Colonic mucosa (tissue), 4 donors: ENCODE data around the gene MALAT1. TPM values are rescaled to one million over a fixed set of nuclear protein-coding genes. Genes with fewer than 3 reads are reported as not detected.
A peak's percentile ranks its signal among the peaks of the same experiment; 100 is the strongest.

Experiments used
- DNase-seq: peaks from one replicate; pipeline ENCODE4 v3.0.0-alpha.2; 2020
- H3K27ac ChIP-seq: fragments of 200-600 bp; one replicate; pipeline ENCODE4 v1.8.0; 2021
- H3K27me3 ChIP-seq: fragments of 200-600 bp; one replicate; pipeline ENCODE4 v1.8.0; 2021
- H3K36me3 ChIP-seq: fragments of 200-600 bp; one replicate; pipeline ENCODE4 v1.8.0; 2021
- H3K4me1 ChIP-seq: fragments of 200-600 bp; one replicate; pipeline ENCODE4 v1.8.0; 2021; ENCODE audit warnings: mild to moderate bottlenecking
- H3K4me3 ChIP-seq: fragments of 200-600 bp; one replicate; pipeline ENCODE4 v1.8.0; 2021
- H3K9ac ChIP-seq, 2 donors: one replicate each; pipeline ENCODE4 v1.7.0; 2013; ENCODE audit warnings: control low read depth in 2 of 2, low read depth in 2 of 2, low read length in 2 of 2
- H3K9me3 ChIP-seq: fragments of 200-600 bp; one replicate; pipeline ENCODE4 v1.8.0; 2021
- CTCF ChIP-seq: fragments of 200-600 bp; IDR thresholded peaks from one replicate; pipeline ENCODE4 v1.8.0; 2022; ENCODE audit warnings: antibody characterized with exemption, mild to moderate bottlenecking
- intact Hi-C: fragments of 100-400 bp; cut with DNase I; formaldehyde crosslinking; loops from one replicate; pipeline ENCODE4 v1.14.1; 2022
- total RNA-seq, 2 donors: library from RNA; stranded (reverse); fragmentation: NEBNext Ultra II Directional in 1 of 2; extraction: Animal tissue kit (Norgen Biotek cat#: 25700) in 1 of 2; gene quantifications; one replicate each; pipeline ENCODE4 v1.2.1, GENCODE V29; 2021
- donor health status: healthy.
- donor health status: DM: no; HTN: no; CAD: no.
- donor health status: DM: no; HTN: no; CAD: no.

MALAT1 gene
- total RNA-seq, 2 donors from 2014 or later: 4,716 to 6,071 TPM

GRCh38 chr11:65537620-65538231 is 38.9 kb downstream of the MALAT1 start:
- H3K9me3 ChIP-seq: no peaks in the 10 kb centered on the region
- DNase-seq: no peak
- H3K9ac ChIP-seq: no peak overlapping the region
- peaks cover 8% of the 10 kb centered on the region for H3K4me1 ChIP-seq
- H3K4me3 ChIP-seq: no peak overlapping the region
- intact Hi-C loops: no loop called here
- no peaks in the 10 kb centered on the region for H3K27me3 ChIP-seq
- peaks cover 13% of the 10 kb centered on the region for H3K36me3 ChIP-seq
- TF ChIP-seq CTCF: no peak
- H3K27ac ChIP-seq: no peak overlapping the region

- no peaks in the 10 kb centered on the region for H3K27me3 ChIP-seq
- no peak for TF ChIP-seq CTCF
- no peak overlapping the region for H3K4me3 ChIP-seq
- peaks cover 7% of the 10 kb centered on the region for H3K36me3 ChIP-seq
- no peak for DNase-seq
- H3K9ac ChIP-seq: no peak overlapping the region
- no peaks in the 10 kb centered on the region for H3K9me3 ChIP-seq
- H3K27ac ChIP-seq: no peak overlapping the region
- H3K4me1 ChIP-seq: peaks cover 8% of the 10 kb centered on the region
- intact Hi-C loops: no loop called here
These were observed 39.5 kb downstream of the MALAT1 start for GRCh38 chr11:65538232-65538914.

- peak overlapping the region; percentile 45 for H3K4me3 ChIP-seq
- H3K4me1 ChIP-seq: peaks cover 8% of the 10 kb centered on the region
- intact Hi-C loops: no loop called here
- H3K9ac ChIP-seq: peak overlapping the region; percentile 70 to 81
- TF ChIP-seq CTCF: no peak
- DNase-seq: no peak
- no peaks in the 10 kb centered on the region for H3K27me3 ChIP-seq
- H3K27ac ChIP-seq: peak overlapping the region; percentile 81
- H3K36me3 ChIP-seq: peaks cover 5% of the 10 kb centered on the region
- H3K9me3 ChIP-seq: no peaks in the 10 kb centered on the region
These were observed 40.3 kb downstream of the MALAT1 start for GRCh38 chr11:65538915-65539743.

- TF ChIP-seq CTCF: peak; percentile 29
- Histone ChIP-seq H3K4me1 (peaks cover 8% of the 10 kb centered on the region), H3K27ac (peak overlapping the region; percentile 81), H3K4me3 (peak overlapping the region; percentile 45), H3K9ac (peak overlapping the region; percentile 70 to 81), H3K9me3 (no peaks in the 10 kb centered on the region), H3K27me3 (no peaks in the 10 kb centered on the region), H3K36me3 (peaks cover 5% of the 10 kb centered on the region)
- DNase-seq: peak; percentile 88
- intact Hi-C loops: loop anchor here (5.0 kb wide), 2 partner anchors 52 to 72 kb away; partner anchors contain the start of gene MAP3K11
These were observed 41.0 kb downstream of the MALAT1 start for GRCh38 chr11:65539744-65540289.
